H1 (cell line): Measurements from ENCODE around the gene HTR3E. TPM values are rescaled to one million over a fixed set of nuclear protein-coding genes. Genes with fewer than 3 reads are reported as not detected.

Source experiments
- polyA plus RNA-seq, 7 experiments: library from polyadenylated mRNA; depleted of rRNA in 3 of 7; stranded (reverse) in 5 of 7; unstranded in 2 of 7; fragments of >200 nt in 5 of 7; fragments of 200-250 nt in 2 of 7; gene quantifications; 1 replicate in 5 of 7; 2 replicates in 1 of 7; 4 replicates in 1 of 7; pipeline versions ENCODE4 v1.2.1 to v1.2.3, GENCODE V29; 2011 to 2013; ENCODE audit warnings: missing spikeins in 2 of 7, mixed read lengths in 2 of 7
- total RNA-seq: library from RNA; stranded (reverse); fragmentation: NEBNext Ultra II Directional; extraction: Animal tissue kit (Norgen Biotek cat#: 25700); gene quantifications from 2 replicates; pipeline ENCODE4 v1.2.1, GENCODE V29; 2021
- TF ChIP-seq, protein P1 (sequence below): fragments of 300-600 bp; sonication (generic); IDR thresholded peaks from 2 replicates; pipeline ENCODE4 v1.7.1; 2012; ENCODE audit warnings: low read length, moderate library complexity, mild to moderate bottlenecking, inconsistent platforms; ENCODE audit not compliant: insufficient replicate concordance

Gene HTR3E
- total and polyA plus RNA-seq, 2 of the 8 experiments (the other 6 are each of a cell fraction or from before 2014, with no cell fraction given), result not detected

GRCh38 chr3:184096811-184097383, at the start of gene HTR3E (continued):
- TF ChIP-seq, protein P1, sequence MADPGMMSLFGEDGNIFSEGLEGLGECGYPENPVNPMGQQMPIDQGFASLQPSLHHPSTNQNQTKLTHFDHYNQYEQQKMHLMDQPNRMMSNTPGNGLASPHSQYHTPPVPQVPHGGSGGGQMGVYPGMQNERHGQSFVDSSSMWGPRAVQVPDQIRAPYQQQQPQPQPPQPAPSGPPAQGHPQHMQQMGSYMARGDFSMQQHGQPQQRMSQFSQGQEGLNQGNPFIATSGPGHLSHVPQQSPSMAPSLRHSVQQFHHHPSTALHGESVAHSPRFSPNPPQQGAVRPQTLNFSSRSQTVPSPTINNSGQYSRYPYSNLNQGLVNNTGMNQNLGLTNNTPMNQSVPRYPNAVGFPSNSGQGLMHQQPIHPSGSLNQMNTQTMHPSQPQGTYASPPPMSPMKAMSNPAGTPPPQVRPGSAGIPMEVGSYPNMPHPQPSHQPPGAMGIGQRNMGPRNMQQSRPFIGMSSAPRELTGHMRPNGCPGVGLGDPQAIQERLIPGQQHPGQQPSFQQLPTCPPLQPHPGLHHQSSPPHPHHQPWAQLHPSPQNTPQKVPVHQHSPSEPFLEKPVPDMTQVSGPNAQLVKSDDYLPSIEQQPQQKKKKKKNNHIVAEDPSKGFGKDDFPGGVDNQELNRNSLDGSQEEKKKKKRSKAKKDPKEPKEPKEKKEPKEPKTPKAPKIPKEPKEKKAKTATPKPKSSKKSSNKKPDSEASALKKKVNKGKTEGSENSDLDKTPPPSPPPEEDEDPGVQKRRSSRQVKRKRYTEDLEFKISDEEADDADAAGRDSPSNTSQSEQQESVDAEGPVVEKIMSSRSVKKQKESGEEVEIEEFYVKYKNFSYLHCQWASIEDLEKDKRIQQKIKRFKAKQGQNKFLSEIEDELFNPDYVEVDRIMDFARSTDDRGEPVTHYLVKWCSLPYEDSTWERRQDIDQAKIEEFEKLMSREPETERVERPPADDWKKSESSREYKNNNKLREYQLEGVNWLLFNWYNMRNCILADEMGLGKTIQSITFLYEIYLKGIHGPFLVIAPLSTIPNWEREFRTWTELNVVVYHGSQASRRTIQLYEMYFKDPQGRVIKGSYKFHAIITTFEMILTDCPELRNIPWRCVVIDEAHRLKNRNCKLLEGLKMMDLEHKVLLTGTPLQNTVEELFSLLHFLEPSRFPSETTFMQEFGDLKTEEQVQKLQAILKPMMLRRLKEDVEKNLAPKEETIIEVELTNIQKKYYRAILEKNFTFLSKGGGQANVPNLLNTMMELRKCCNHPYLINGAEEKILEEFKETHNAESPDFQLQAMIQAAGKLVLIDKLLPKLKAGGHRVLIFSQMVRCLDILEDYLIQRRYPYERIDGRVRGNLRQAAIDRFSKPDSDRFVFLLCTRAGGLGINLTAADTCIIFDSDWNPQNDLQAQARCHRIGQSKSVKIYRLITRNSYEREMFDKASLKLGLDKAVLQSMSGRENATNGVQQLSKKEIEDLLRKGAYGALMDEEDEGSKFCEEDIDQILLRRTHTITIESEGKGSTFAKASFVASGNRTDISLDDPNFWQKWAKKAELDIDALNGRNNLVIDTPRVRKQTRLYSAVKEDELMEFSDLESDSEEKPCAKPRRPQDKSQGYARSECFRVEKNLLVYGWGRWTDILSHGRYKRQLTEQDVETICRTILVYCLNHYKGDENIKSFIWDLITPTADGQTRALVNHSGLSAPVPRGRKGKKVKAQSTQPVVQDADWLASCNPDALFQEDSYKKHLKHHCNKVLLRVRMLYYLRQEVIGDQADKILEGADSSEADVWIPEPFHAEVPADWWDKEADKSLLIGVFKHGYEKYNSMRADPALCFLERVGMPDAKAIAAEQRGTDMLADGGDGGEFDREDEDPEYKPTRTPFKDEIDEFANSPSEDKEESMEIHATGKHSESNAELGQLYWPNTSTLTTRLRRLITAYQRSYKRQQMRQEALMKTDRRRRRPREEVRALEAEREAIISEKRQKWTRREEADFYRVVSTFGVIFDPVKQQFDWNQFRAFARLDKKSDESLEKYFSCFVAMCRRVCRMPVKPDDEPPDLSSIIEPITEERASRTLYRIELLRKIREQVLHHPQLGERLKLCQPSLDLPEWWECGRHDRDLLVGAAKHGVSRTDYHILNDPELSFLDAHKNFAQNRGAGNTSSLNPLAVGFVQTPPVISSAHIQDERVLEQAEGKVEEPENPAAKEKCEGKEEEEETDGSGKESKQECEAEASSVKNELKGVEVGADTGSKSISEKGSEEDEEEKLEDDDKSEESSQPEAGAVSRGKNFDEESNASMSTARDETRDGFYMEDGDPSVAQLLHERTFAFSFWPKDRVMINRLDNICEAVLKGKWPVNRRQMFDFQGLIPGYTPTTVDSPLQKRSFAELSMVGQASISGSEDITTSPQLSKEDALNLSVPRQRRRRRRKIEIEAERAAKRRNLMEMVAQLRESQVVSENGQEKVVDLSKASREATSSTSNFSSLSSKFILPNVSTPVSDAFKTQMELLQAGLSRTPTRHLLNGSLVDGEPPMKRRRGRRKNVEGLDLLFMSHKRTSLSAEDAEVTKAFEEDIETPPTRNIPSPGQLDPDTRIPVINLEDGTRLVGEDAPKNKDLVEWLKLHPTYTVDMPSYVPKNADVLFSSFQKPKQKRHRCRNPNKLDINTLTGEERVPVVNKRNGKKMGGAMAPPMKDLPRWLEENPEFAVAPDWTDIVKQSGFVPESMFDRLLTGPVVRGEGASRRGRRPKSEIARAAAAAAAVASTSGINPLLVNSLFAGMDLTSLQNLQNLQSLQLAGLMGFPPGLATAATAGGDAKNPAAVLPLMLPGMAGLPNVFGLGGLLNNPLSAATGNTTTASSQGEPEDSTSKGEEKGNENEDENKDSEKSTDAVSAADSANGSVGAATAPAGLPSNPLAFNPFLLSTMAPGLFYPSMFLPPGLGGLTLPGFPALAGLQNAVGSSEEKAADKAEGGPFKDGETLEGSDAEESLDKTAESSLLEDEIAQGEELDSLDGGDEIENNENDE, result no peak
- TF ChIP-seq, all 59 proteins: peak for 0
